Measurements from ENCODE around the gene DMC1.
"Not testable (repeated sequence)": the region's sequence is repeated elsewhere in the genome, so short reads cannot be mapped to it uniquely, and the experiment has no call there.

The DMC1 gene

GRCh38 chr22:38487946-38488345 lies 82.0 kb downstream of the DMC1 start:
- H3K4me1 Mint-ChIP-seq, result peaks cover 26% of the 10 kb centered on the region
- no peak for ATAC-seq (replicated peaks; ENCODE audit: extremely low read depth, poor library complexity, severe bottlenecking)

GRCh38 chr22:38485783-38486182 lies 84.2 kb downstream of the DMC1 start:
- Mint-ChIP-seq H3K27ac (ENCODE audit: low read depth) (peak overlapping the region; percentile 46), H3K4me3 (no peak overlapping the region), H3K9me3 (no peaks in the 10 kb centered on the region), H3K27me3 (no peaks in the 10 kb centered on the region), H3K36me3 (ENCODE audit: insufficient read depth) (peaks cover 86% of the 10 kb centered on the region), H3K4me1 (peaks cover 31% of the 10 kb centered on the region)
- DNase-seq (ENCODE audit: low spot score in 2 of 2), result no peak
- ATAC-seq (replicated peaks; ENCODE audit: extremely low read depth, poor library complexity, severe bottlenecking), result no peak

More at GRCh38 chr22:38487946-38488345, 82.0 kb downstream of the DMC1 start:
- H3K4me3 Mint-ChIP-seq, result no peak overlapping the region
- DNase-seq (ENCODE audit: low spot score in 2 of 2), result no peak
- H3K9me3 Mint-ChIP-seq, result no peaks in the 10 kb centered on the region
- H3K36me3 Mint-ChIP-seq (ENCODE audit: insufficient read depth), result peaks cover 93% of the 10 kb centered on the region
- no peak overlapping the region for H3K27ac Mint-ChIP-seq (ENCODE audit: low read depth)
- no peaks in the 10 kb centered on the region for H3K27me3 Mint-ChIP-seq

- Mint-ChIP-seq H3K4me1 (peaks cover 24% of the 10 kb centered on the region), H3K27ac (ENCODE audit: low read depth) (peak overlapping the region; percentile 60), H3K4me3 (no peak overlapping the region), H3K36me3 (ENCODE audit: insufficient read depth) (peaks cover 75% of the 10 kb centered on the region), H3K9me3 (no peaks in the 10 kb centered on the region), H3K27me3 (no peaks in the 10 kb centered on the region)
- ATAC-seq (replicated peaks; ENCODE audit: extremely low read depth, poor library complexity, severe bottlenecking) (no peak), DNase-seq (ENCODE audit: low spot score in 2 of 2) (no peak)
Measured at GRCh38 chr22:38484244-38484643, 85.7 kb downstream of the DMC1 start.

GRCh38 chr22:38482662-38483308 lies 87.2 kb downstream of the DMC1 start:
- DNase-seq (ENCODE audit: low spot score in 2 of 2) (no peak), ATAC-seq (replicated peaks; ENCODE audit: extremely low read depth, poor library complexity, severe bottlenecking) (no peak)
- Mint-ChIP-seq H3K4me3 (no peak overlapping the region), H3K27ac (ENCODE audit: low read depth) (peak overlapping the region; percentile 60), H3K36me3 (ENCODE audit: insufficient read depth) (peaks cover 61% of the 10 kb centered on the region), H3K9me3 (no peaks in the 10 kb centered on the region), H3K27me3 (no peaks in the 10 kb centered on the region), H3K4me1 (peaks cover 20% of the 10 kb centered on the region)

GRCh38 chr22:38481871-38482332 lies 88.1 kb downstream of the DMC1 start:
- Mint-ChIP-seq H3K4me3 (no peak overlapping the region), H3K27me3 (no peaks in the 10 kb centered on the region), H3K27ac (ENCODE audit: low read depth) (no peak overlapping the region), H3K36me3 (ENCODE audit: insufficient read depth) (peaks cover 54% of the 10 kb centered on the region), H3K4me1 (peaks cover 18% of the 10 kb centered on the region), H3K9me3 (no peaks in the 10 kb centered on the region)
- ATAC-seq (replicated peaks; ENCODE audit: extremely low read depth, poor library complexity, severe bottlenecking) (no peak), DNase-seq (ENCODE audit: low spot score in 2 of 2) (no peak)

- Mint-ChIP-seq H3K36me3 (ENCODE audit: insufficient read depth) (peaks cover 48% of the 10 kb centered on the region), H3K27ac (ENCODE audit: low read depth) (peak overlapping the region; percentile 27)
- no peak for DNase-seq (ENCODE audit: low spot score in 2 of 2)
Measured at GRCh38 chr22:38481162-38481870, 88.7 kb downstream of the DMC1 start.

GRCh38 chr22:38479096-38479837 lies 90.7 kb downstream of the DMC1 start:
- H3K36me3 Mint-ChIP-seq (ENCODE audit: insufficient read depth), result peaks cover 29% of the 10 kb centered on the region
- ATAC-seq (replicated peaks; ENCODE audit: extremely low read depth, poor library complexity, severe bottlenecking), result no peak
- no peaks in the 10 kb centered on the region for H3K9me3 Mint-ChIP-seq
- no peak overlapping the region for H3K4me3 Mint-ChIP-seq
- no peak overlapping the region for H3K27ac Mint-ChIP-seq (ENCODE audit: low read depth)
- no peak for DNase-seq (ENCODE audit: low spot score in 2 of 2)
- H3K4me1 Mint-ChIP-seq, result peaks cover 16% of the 10 kb centered on the region
- no peaks in the 10 kb centered on the region for H3K27me3 Mint-ChIP-seq

More at GRCh38 chr22:38481162-38481870, 88.7 kb downstream of the DMC1 start:
- H3K9me3 Mint-ChIP-seq, result no peaks in the 10 kb centered on the region
- H3K4me1 Mint-ChIP-seq, result peaks cover 18% of the 10 kb centered on the region
- H3K27me3 Mint-ChIP-seq, result no peaks in the 10 kb centered on the region
- ATAC-seq (replicated peaks; ENCODE audit: extremely low read depth, poor library complexity, severe bottlenecking), result no peak
- H3K4me3 Mint-ChIP-seq, result no peak overlapping the region

GRCh38 chr22:38477585-38477984 lies 92.4 kb downstream of the DMC1 start:
- H3K36me3 Mint-ChIP-seq (ENCODE audit: insufficient read depth), result peaks cover 14% of the 10 kb centered on the region
- ATAC-seq (replicated peaks; ENCODE audit: extremely low read depth, poor library complexity, severe bottlenecking) (no peak), DNase-seq (ENCODE audit: low spot score in 2 of 2) (no peak)
- H3K4me1 Mint-ChIP-seq, result peaks cover 5% of the 10 kb centered on the region
- H3K27ac Mint-ChIP-seq (ENCODE audit: low read depth), result no peak overlapping the region
- no peak overlapping the region for H3K4me3 Mint-ChIP-seq
- H3K9me3 Mint-ChIP-seq, result no peaks in the 10 kb centered on the region
- H3K27me3 Mint-ChIP-seq, result no peaks in the 10 kb centered on the region

GRCh38 chr22:38474003-38474607 lies 95.9 kb downstream of the DMC1 start:
- no peaks in the 10 kb centered on the region for H3K4me1 Mint-ChIP-seq
- H3K27me3 Mint-ChIP-seq, result peaks cover 4% of the 10 kb centered on the region
- H3K9me3 Mint-ChIP-seq, result no peaks in the 10 kb centered on the region
- H3K36me3 Mint-ChIP-seq (ENCODE audit: insufficient read depth), result no peaks in the 10 kb centered on the region
- H3K27ac Mint-ChIP-seq (ENCODE audit: low read depth), result no peak overlapping the region
- no peak overlapping the region for H3K4me3 Mint-ChIP-seq
- DNase-seq (ENCODE audit: low spot score in 2 of 2) (no peak), ATAC-seq (replicated peaks; ENCODE audit: extremely low read depth, poor library complexity, severe bottlenecking) (no peak)

GRCh38 chr22:38471237-38471636 lies 98.7 kb downstream of the DMC1 start:
- Mint-ChIP-seq H3K4me1 (peaks cover 8% of the 10 kb centered on the region), H3K27me3 (peaks cover 24% of the 10 kb centered on the region), H3K4me3 (no peak overlapping the region), H3K9me3 (no peaks in the 10 kb centered on the region), H3K36me3 (ENCODE audit: insufficient read depth) (no peaks in the 10 kb centered on the region), H3K27ac (ENCODE audit: low read depth) (no peak overlapping the region)
- no peak for ATAC-seq (replicated peaks; ENCODE audit: extremely low read depth, poor library complexity, severe bottlenecking)
- no peak for DNase-seq (ENCODE audit: low spot score in 2 of 2)

GRCh38 chr22:38470179-38470578 lies 99.8 kb downstream of the DMC1 start:
- not testable (repeated sequence) for H3K4me1 Mint-ChIP-seq; DNase-seq (ENCODE audit: low spot score in 2 of 2); H3K36me3 Mint-ChIP-seq (ENCODE audit: insufficient read depth); H3K9me3 Mint-ChIP-seq; H3K27ac Mint-ChIP-seq (ENCODE audit: low read depth); H3K4me3 Mint-ChIP-seq; ATAC-seq (replicated peaks; ENCODE audit: extremely low read depth, poor library complexity, severe bottlenecking)
- H3K27me3 Mint-ChIP-seq, result peaks cover 34% of the 10 kb centered on the region

GRCh38 chr22:38469306-38469781 lies 100.6 kb downstream of the DMC1 start:
- H3K4me1 Mint-ChIP-seq, result peaks cover 8% of the 10 kb centered on the region
- H3K36me3 Mint-ChIP-seq (ENCODE audit: insufficient read depth), result no peaks in the 10 kb centered on the region
- peaks cover 40% of the 10 kb centered on the region for H3K27me3 Mint-ChIP-seq
- H3K9me3 Mint-ChIP-seq, result no peaks in the 10 kb centered on the region
- no peak for ATAC-seq (replicated peaks; ENCODE audit: extremely low read depth, poor library complexity, severe bottlenecking)
- no peak for DNase-seq (ENCODE audit: low spot score in 2 of 2)
- H3K4me3 Mint-ChIP-seq, result no peak overlapping the region
- no peak overlapping the region for H3K27ac Mint-ChIP-seq (ENCODE audit: low read depth)

All from central memory CD8-positive, alpha-beta T cell (primary cell).